SK-N-SH treated with all-trans-retinoic acid at 6 μM for 48 hours (cell line): ENCODE measurements around the gene ATP2C1.

Experiments
- ATAC-seq: fragments of 200-7000 bp; cut with Tn5 transposase; 3 replicates; pipeline ENCODE4 v1.9.1; 2020; ENCODE audit warnings: mild to moderate bottlenecking, moderate library complexity
- ARNTL ChIP-seq: fragments of 450-650 bp; formaldehyde crosslinking; IDR thresholded peaks from 2 replicates; pipeline ENCODE4 v1.5.0; 2020; ENCODE audit warnings: low read depth, mild to moderate bottlenecking, moderate library complexity, borderline replicate concordance
- BACH2 ChIP-seq: fragments of 250-450 bp; sonication (Bioruptor Pico); IDR thresholded peaks from 2 replicates; pipeline ENCODE4 v1.9.0; 2021; ENCODE audit warnings: mild to moderate bottlenecking, borderline replicate concordance
- CSDC2 ChIP-seq: fragments of 250-450 bp; sonication (Bioruptor Pico); IDR thresholded peaks from 2 replicates; pipeline ENCODE4 v1.5.0; 2020; ENCODE audit warnings: mild to moderate bottlenecking, moderate library complexity
- CSRNP3 ChIP-seq: fragments of 250-450 bp; sonication (Bioruptor Pico); IDR thresholded peaks from 2 replicates; pipeline ENCODE4 v1.5.1; 2021; ENCODE audit warnings: mild to moderate bottlenecking, moderate library complexity
- ESRRG ChIP-seq: fragments of 250-450 bp; sonication (Bioruptor Pico); IDR thresholded peaks from 2 replicates; pipeline ENCODE4 v1.6.1; 2021; ENCODE audit warnings: mild to moderate bottlenecking
- OSR1 ChIP-seq: fragments of 250-450 bp; sonication (Bioruptor Pico); IDR thresholded peaks from 2 replicates; pipeline ENCODE4 v1.8.0; 2022; ENCODE audit warnings: moderate library complexity, mild to moderate bottlenecking, inconsistent platforms
- PATZ1 ChIP-seq: fragments of 250-450 bp; sonication (Bioruptor Pico); IDR thresholded peaks from 2 replicates; pipeline ENCODE4 v1.8.0; 2020; ENCODE audit warnings: mild to moderate bottlenecking, moderate library complexity, borderline replicate concordance
- POU6F1 ChIP-seq: fragments of 250-450 bp; sonication (Bioruptor Pico); IDR thresholded peaks from 2 replicates; pipeline ENCODE4 v1.8.0; 2021; ENCODE audit warnings: low read depth, mild to moderate bottlenecking, moderate library complexity, borderline replicate concordance
- TCF4 ChIP-seq: fragments of 250-450 bp; sonication (Bioruptor Pico); IDR thresholded peaks from 2 replicates; pipeline ENCODE4 v1.8.0; 2021; ENCODE audit warnings: mild to moderate bottlenecking, moderate library complexity, borderline replicate concordance
- TOX ChIP-seq: fragments of 250-450 bp; sonication (Bioruptor Pico); IDR thresholded peaks from 2 replicates; pipeline ENCODE4 v1.8.0; 2021; ENCODE audit warnings: mild to moderate bottlenecking, moderate library complexity, borderline replicate concordance
- ZC3H10 ChIP-seq: fragments of 250-450 bp; sonication (Bioruptor Pico); IDR thresholded peaks from 2 replicates; pipeline ENCODE4 v1.5.1; 2021; ENCODE audit warnings: mild to moderate bottlenecking, moderate library complexity
- ZFP3 ChIP-seq: fragments of 250-450 bp; sonication (Bioruptor Pico); IDR thresholded peaks from 2 replicates; pipeline ENCODE4 v1.5.0; 2020; ENCODE audit warnings: mild to moderate bottlenecking, moderate library complexity
- ZFP30 ChIP-seq: fragments of 450-650 bp; formaldehyde crosslinking; IDR thresholded peaks from 2 replicates; pipeline ENCODE4 v1.5.0; 2022; ENCODE audit warnings: mild to moderate bottlenecking, moderate library complexity
- ZNF565 ChIP-seq: fragments of 450-650 bp; formaldehyde crosslinking; conservative IDR thresholded peaks from 2 replicates; pipeline ENCODE4 v1.5.0; 2020; ENCODE audit warnings: low read depth, mild to moderate bottlenecking, moderate library complexity
- ZNF70 ChIP-seq: fragments of 450-650 bp; formaldehyde crosslinking; IDR thresholded peaks from 2 replicates; pipeline ENCODE4 v1.5.0; 2020; ENCODE audit warnings: mild to moderate bottlenecking, moderate library complexity
- ZNF8 ChIP-seq: fragments of 450-650 bp; formaldehyde crosslinking; IDR thresholded peaks from 2 replicates; pipeline ENCODE4 v1.5.0; 2020; ENCODE audit warnings: mild to moderate bottlenecking, moderate library complexity

ATP2C1 gene

GRCh38 chr3:130948001-130948773, 54.3 kb downstream of the ATP2C1 start:
- no peak for TF ChIP-seq TCF4
- TF ChIP-seq ZC3H10 (CRISPR knock-in tag) = no peak
- no peak for TF ChIP-seq ESRRG (CRISPR knock-in tag)
- no peak for ATAC-seq

- TF ChIP-seq ZNF565 (CRISPR knock-in tag) (no peak), ZNF70 (CRISPR knock-in tag) (no peak)
- ATAC-seq = no peak
These were observed 55.0 kb downstream of the ATP2C1 start for GRCh38 chr3:130948929-130949328.

- TF ChIP-seq ZNF565 (CRISPR knock-in tag) = no peak
- TF ChIP-seq, all 23 proteins: peak for 0
- no peak for ATAC-seq
These were observed 56.2 kb downstream of the ATP2C1 start for GRCh38 chr3:130950124-130950523.

GRCh38 chr3:130950641-130951040, 56.8 kb downstream of the ATP2C1 start:
- TF ChIP-seq PATZ1 (CRISPR knock-in tag) = no peak
- no peak for TF ChIP-seq BACH2
- no peak for TF ChIP-seq ZFP30 (CRISPR knock-in tag)
- TF ChIP-seq TCF4 = no peak
- TF ChIP-seq OSR1 (CRISPR knock-in tag) = no peak
- TF ChIP-seq CSRNP3 (CRISPR knock-in tag) = no peak
- TF ChIP-seq ZNF70 (CRISPR knock-in tag) = no peak
- TF ChIP-seq ARNTL (CRISPR knock-in tag) = no peak
- no peak for TF ChIP-seq ESRRG (CRISPR knock-in tag)
- TF ChIP-seq ZFP3 (CRISPR knock-in tag) = no peak
- no peak for TF ChIP-seq ZC3H10 (CRISPR knock-in tag)
- peak; percentile 48; the same call in 2 of the 3 replicates for ATAC-seq

GRCh38 chr3:130955481-130955880, 61.6 kb downstream of the ATP2C1 start:
- ATAC-seq = no peak

More at GRCh38 chr3:130955481-130955880, 61.6 kb downstream of the ATP2C1 start:
- TF ChIP-seq CSDC2 (CRISPR knock-in tag) (no peak), POU6F1 (CRISPR knock-in tag) (no peak), TOX (CRISPR knock-in tag) (no peak), ZNF8 (CRISPR knock-in tag) (no peak), PATZ1 (CRISPR knock-in tag) (no peak), ZNF70 (CRISPR knock-in tag) (no peak), ESRRG (CRISPR knock-in tag) (no peak)
